Neural progenitor cell (in vitro differentiated cells): ENCODE results near the gene MPC1.

ENCODE experiments used
- CTCF ChIP-seq: fragments of 200-600 bp; sonication (generic); IDR thresholded peaks from 2 replicates; pipeline ENCODE4 v1.5.1; 2017; ENCODE audit warnings: antibody characterized with exemption, mild to moderate bottlenecking
- EZH2phosphoT487 ChIP-seq: fragments of 200-600 bp; sonication (generic); IDR thresholded peaks from 2 replicates; pipeline ENCODE4 v1.6.1; 2017; ENCODE audit warnings: antibody characterized with exemption

- TF ChIP-seq CTCF, result no peak
- no peak for TF ChIP-seq EZH2phosphoT487
These were observed 28.5 kb upstream of the MPC1 start for GRCh38 chr6:166411271-166411670.
